ENCODE results near the gene ETV3L.

ETV3L gene

DNA sequence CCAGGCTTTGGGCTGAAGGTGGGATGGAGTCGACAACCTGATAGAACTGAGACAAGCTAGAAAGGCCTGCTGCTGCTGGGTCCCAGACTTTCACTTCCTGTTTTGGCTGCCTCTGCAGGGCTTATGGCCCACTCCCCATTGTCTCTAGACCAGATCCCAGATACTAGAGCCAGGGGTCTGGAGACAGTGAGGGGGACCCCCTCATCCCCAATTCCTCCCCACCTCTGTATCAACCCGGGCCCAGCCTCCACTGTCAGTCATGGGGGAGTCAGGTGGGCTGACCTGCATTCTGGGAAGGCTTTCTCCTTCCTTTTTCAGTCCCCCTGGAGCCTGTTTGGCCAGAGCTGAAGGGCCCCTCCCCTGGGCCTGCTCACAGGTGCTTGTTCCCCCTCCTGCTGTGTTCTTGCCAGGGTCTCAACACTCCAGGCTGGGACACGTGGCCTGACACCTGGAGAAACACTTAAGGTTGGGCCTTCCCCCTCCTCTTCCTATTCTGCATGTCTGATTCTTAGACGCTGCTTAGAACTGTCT lies 18.0 kb upstream of the ETV3L start:
- no peak for ATAC-seq
- TF ChIP-seq ZNF70 (CRISPR knock-in tag; IDR thresholded peaks at IDR 0.05) (no peak), ZFP30 (CRISPR knock-in tag; IDR thresholded peaks at IDR 0.05) (no peak), ISL1 (CRISPR knock-in tag; IDR thresholded peaks at IDR 0.05) (no peak), ZNF565 (CRISPR knock-in tag; conservative IDR thresholded peaks at IDR 0.05; ENCODE audit: low read depth) (no peak), TOX (CRISPR knock-in tag; IDR thresholded peaks at IDR 0.05; ENCODE audit: borderline replicate concordance) (no peak), ARNTL (CRISPR knock-in tag; IDR thresholded peaks at IDR 0.05; ENCODE audit: borderline replicate concordance, low read depth) (no peak), OSR1 (CRISPR knock-in tag; IDR thresholded peaks at IDR 0.05) (no peak), SNAI2 (CRISPR knock-in tag; IDR thresholded peaks at IDR 0.05) (no peak)

GRCh38 chr1:157116737-157117103 lies 17.1 kb upstream of the ETV3L start:
- TF ChIP-seq ISL1 (CRISPR knock-in tag; IDR thresholded peaks at IDR 0.05) (no peak), ESRRG (CRISPR knock-in tag; IDR thresholded peaks at IDR 0.05) (no peak), CSDC2 (CRISPR knock-in tag; IDR thresholded peaks at IDR 0.05) (no peak), SNAI2 (CRISPR knock-in tag; IDR thresholded peaks at IDR 0.05) (no peak), TCF4 (CRISPR knock-in tag; IDR thresholded peaks at IDR 0.05; ENCODE audit: borderline replicate concordance) (no peak), ZFP3 (CRISPR knock-in tag; IDR thresholded peaks at IDR 0.05) (no peak), TOX (CRISPR knock-in tag; IDR thresholded peaks at IDR 0.05; ENCODE audit: borderline replicate concordance) (no peak), ZFP30 (CRISPR knock-in tag; IDR thresholded peaks at IDR 0.05) (no peak), OSR1 (CRISPR knock-in tag; IDR thresholded peaks at IDR 0.05) (no peak), ZNF8 (CRISPR knock-in tag; IDR thresholded peaks at IDR 0.05) (no peak), GLIS3 (CRISPR knock-in tag; IDR thresholded peaks at IDR 0.05) (no peak), ZC3H10 (CRISPR knock-in tag; IDR thresholded peaks at IDR 0.05) (no peak), RARB (CRISPR knock-in tag; IDR thresholded peaks at IDR 0.05) (no peak), ZNF70 (CRISPR knock-in tag; IDR thresholded peaks at IDR 0.05) (no peak), ARNTL (CRISPR knock-in tag; IDR thresholded peaks at IDR 0.05; ENCODE audit: borderline replicate concordance, low read depth) (no peak), ZNF565 (CRISPR knock-in tag; conservative IDR thresholded peaks at IDR 0.05; ENCODE audit: low read depth) (no peak), CREB5 (CRISPR knock-in tag; IDR thresholded peaks at IDR 0.05; ENCODE audit: low read depth) (no peak)
- TF ChIP-seq, protein P1, sequence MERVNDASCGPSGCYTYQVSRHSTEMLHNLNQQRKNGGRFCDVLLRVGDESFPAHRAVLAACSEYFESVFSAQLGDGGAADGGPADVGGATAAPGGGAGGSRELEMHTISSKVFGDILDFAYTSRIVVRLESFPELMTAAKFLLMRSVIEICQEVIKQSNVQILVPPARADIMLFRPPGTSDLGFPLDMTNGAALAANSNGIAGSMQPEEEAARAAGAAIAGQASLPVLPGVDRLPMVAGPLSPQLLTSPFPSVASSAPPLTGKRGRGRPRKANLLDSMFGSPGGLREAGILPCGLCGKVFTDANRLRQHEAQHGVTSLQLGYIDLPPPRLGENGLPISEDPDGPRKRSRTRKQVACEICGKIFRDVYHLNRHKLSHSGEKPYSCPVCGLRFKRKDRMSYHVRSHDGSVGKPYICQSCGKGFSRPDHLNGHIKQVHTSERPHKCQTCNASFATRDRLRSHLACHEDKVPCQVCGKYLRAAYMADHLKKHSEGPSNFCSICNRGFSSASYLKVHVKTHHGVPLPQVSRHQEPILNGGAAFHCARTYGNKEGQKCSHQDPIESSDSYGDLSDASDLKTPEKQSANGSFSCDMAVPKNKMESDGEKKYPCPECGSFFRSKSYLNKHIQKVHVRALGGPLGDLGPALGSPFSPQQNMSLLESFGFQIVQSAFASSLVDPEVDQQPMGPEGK (CRISPR knock-in tag; IDR thresholded peaks at IDR 0.05; ENCODE audit: borderline replicate concordance), result no peak
- TF ChIP-seq, protein P2, sequence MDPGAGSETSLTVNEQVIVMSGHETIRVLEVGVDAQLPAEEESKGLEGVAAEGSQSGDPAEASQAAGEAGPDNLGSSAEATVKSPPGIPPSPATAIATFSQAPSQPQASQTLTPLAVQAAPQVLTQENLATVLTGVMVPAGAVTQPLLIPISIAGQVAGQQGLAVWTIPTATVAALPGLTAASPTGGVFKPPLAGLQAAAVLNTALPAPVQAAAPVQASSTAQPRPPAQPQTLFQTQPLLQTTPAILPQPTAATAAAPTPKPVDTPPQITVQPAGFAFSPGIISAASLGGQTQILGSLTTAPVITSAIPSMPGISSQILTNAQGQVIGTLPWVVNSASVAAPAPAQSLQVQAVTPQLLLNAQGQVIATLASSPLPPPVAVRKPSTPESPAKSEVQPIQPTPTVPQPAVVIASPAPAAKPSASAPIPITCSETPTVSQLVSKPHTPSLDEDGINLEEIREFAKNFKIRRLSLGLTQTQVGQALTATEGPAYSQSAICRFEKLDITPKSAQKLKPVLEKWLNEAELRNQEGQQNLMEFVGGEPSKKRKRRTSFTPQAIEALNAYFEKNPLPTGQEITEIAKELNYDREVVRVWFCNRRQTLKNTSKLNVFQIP (CRISPR knock-in tag; IDR thresholded peaks at IDR 0.05; ENCODE audit: borderline replicate concordance, low read depth), result no peak
- TF ChIP-seq, protein P3, sequence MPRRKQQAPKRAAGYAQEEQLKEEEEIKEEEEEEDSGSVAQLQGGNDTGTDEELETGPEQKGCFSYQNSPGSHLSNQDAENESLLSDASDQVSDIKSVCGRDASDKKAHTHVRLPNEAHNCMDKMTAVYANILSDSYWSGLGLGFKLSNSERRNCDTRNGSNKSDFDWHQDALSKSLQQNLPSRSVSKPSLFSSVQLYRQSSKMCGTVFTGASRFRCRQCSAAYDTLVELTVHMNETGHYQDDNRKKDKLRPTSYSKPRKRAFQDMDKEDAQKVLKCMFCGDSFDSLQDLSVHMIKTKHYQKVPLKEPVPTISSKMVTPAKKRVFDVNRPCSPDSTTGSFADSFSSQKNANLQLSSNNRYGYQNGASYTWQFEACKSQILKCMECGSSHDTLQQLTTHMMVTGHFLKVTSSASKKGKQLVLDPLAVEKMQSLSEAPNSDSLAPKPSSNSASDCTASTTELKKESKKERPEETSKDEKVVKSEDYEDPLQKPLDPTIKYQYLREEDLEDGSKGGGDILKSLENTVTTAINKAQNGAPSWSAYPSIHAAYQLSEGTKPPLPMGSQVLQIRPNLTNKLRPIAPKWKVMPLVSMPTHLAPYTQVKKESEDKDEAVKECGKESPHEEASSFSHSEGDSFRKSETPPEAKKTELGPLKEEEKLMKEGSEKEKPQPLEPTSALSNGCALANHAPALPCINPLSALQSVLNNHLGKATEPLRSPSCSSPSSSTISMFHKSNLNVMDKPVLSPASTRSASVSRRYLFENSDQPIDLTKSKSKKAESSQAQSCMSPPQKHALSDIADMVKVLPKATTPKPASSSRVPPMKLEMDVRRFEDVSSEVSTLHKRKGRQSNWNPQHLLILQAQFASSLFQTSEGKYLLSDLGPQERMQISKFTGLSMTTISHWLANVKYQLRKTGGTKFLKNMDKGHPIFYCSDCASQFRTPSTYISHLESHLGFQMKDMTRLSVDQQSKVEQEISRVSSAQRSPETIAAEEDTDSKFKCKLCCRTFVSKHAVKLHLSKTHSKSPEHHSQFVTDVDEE (CRISPR knock-in tag; IDR thresholded peaks at IDR 0.05), result no peak
- no peak for ATAC-seq

DNA sequence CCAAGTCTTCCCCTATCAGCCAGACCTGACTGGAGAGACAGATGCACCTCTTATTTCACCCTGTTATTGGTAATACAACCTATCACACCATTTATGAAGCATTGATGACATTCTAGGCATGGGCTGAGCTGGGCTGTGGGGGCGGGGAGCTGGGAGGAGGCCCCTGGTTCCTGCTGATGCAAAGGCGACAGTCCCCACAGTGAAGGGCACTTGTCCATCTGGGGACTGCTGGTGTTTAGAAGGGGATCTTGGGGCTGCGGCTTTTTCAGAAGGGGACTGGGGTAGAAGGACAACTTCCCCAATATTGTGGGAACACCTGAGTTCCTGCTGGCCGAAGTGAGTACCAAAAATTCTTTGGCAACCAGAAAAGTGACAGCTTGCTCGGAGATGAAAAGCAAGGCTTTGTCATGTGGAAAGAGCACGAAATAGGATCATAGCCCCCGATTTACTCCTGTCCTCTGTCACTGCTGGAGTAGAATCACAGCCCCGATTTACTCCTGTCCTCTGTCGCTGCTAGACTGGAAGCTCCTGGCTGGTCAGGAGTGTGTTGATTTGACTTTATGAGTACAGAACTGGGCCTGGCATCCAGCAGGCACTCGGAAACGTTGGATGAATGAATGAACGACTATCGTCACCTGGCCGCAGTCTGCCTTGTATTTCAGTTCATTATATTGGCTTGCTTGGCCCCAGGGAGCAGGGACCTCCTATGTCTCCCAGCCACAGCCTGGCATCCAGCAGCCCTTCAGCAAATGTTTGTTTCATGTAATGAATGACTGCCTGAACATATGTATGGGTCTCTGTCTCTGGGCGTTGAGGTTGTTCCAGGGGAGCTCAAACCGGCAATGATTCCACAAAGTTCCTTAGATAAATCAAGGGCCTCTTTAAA lies 16.5 kb upstream of the ETV3L start:
- no peak for ATAC-seq
- TF ChIP-seq TCF4 (CRISPR knock-in tag; IDR thresholded peaks at IDR 0.05; ENCODE audit: borderline replicate concordance) (no peak), TOX (CRISPR knock-in tag; IDR thresholded peaks at IDR 0.05; ENCODE audit: borderline replicate concordance) (no peak), SNAI2 (CRISPR knock-in tag; IDR thresholded peaks at IDR 0.05) (no peak), PPARA (CRISPR knock-in tag; IDR thresholded peaks at IDR 0.05; ENCODE audit: borderline replicate concordance) (no peak), BACH2 (CRISPR knock-in tag; IDR thresholded peaks at IDR 0.05; ENCODE audit: borderline replicate concordance) (no peak), RARB (CRISPR knock-in tag; IDR thresholded peaks at IDR 0.05) (no peak), ISL1 (CRISPR knock-in tag; IDR thresholded peaks at IDR 0.05) (no peak), GLIS3 (CRISPR knock-in tag; IDR thresholded peaks at IDR 0.05) (no peak), ESRRG (CRISPR knock-in tag; IDR thresholded peaks at IDR 0.05) (no peak), ZC3H10 (CRISPR knock-in tag; IDR thresholded peaks at IDR 0.05) (no peak)

Data from SK-N-SH treated with all-trans-retinoic acid at 6 μM for 48 hours (cell line).